Thyroid gland (tissue), 4 donors: Measurements from ENCODE around the gene ROCK1. TPM values are rescaled to one million over a fixed set of nuclear protein-coding genes. Genes with fewer than 3 reads are reported as not detected.

Source experiments
- DNase-seq, 2 donors: peaks; one replicate each; pipeline ENCODE4 v3.0.0-alpha.2; 2019
- H3K27ac ChIP-seq, 3 donors: fragments of 200-600 bp; sonication (generic); 1 replicate in 2 of 3; 2 replicates in 1 of 3; pipeline ENCODE4 v1.5.1; 2016 to 2019; ENCODE audit warnings: mild to moderate bottlenecking in 1 of 3, moderate library complexity in 1 of 3
- H3K27me3 ChIP-seq: fragments of 200-600 bp; sonication (generic); one replicate; pipeline ENCODE4 v1.5.1; 2019
- H3K36me3 ChIP-seq, 2 donors: fragments of 200-600 bp; sonication (generic); one replicate each; pipeline ENCODE4 v1.5.1; 2016 to 2019
- H3K4me1 ChIP-seq, 2 donors: fragments of 200-600 bp; sonication (generic); one replicate each; pipeline ENCODE4 v1.5.1; 2017 to 2019
- H3K4me3 ChIP-seq, 3 donors: fragments of 200-600 bp; sonication (generic); replicated peaks in 1 of 3; 1 replicate in 2 of 3; 2 replicates in 1 of 3; pipeline ENCODE4 v1.5.1; 2016; ENCODE audit warnings: mild to moderate bottlenecking in 1 of 3
- H3K9me3 ChIP-seq: fragments of 200-600 bp; sonication (generic); one replicate; pipeline ENCODE4 v1.5.1; 2017
- POLR2A ChIP-seq, 2 donors: fragments of 450-650 bp; IDR thresholded peaks; one replicate each; pipeline ENCODE4 v1.6.1; 2017; ENCODE audit warnings: antibody characterized with exemption in 2 of 2, mild to moderate bottlenecking in 2 of 2, moderate library complexity in 1 of 2
- WGBS, 2 donors: methylation state at CpG; one replicate each; pipeline ENCODE4 v1.1.5; 2017; 5-methylcytosine and 5-hydroxymethylcytosine counted together
- intact Hi-C: fragments of 100-400 bp; cut with DNase I; formaldehyde crosslinking; loops from one replicate; pipeline ENCODE4 v1.15.1; 2023
- total RNA-seq, 4 donors: library from RNA; depleted of rRNA; stranded (reverse); fragments of >200 nt; gene quantifications; one replicate each; pipeline ENCODE4 v1.2.3, GENCODE V29; 2016
- TF ChIP-seq, protein P1 (sequence below), 6 experiments: fragments of 200-600 bp in 3 of 6; fragments of 450-650 bp in 3 of 6; sonication (generic) in 3 of 6; IDR thresholded peaks; one replicate each; pipeline ENCODE4 v1.5.1; 2016 to 2019; ENCODE audit warnings: antibody characterized with exemption in 6 of 6, mild to moderate bottlenecking in 2 of 6, inconsistent platforms in 1 of 6, moderate library complexity in 1 of 6

ROCK1 gene
- total RNA-seq, 4 donors from 2014 or later, result 45.3 to 68.9 (median 57.8) TPM

DNA sequence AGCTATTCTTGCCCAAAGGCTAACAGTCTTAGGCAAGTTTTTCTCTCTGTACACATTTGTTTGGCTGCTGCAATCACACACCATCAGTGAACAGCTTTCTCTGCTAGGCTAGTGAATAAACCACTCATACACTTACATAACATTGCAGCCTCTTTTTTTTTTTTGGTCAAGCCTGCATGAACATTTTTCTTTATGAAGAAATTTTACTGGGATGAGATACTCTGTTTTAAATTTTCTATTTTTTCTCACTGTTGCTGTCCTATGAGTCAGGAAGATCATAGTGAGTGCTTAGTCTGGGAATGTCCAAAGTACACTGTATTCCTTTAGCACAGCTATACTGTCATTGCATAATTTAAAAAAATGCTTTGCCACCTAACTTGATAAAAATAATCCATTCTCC is 58.5 kb downstream of the ROCK1 start:
- Histone ChIP-seq H3K9me3 (no peaks in the 10 kb centered on the region), H3K27me3 (no peaks in the 10 kb centered on the region), H3K4me3 (no peak overlapping the region), H3K36me3 (no peaks in the 10 kb centered on the region), H3K4me1 (peaks cover 24% of the 10 kb centered on the region in 2 donors), H3K27ac (no peak overlapping the region)
- intact Hi-C loops, result no loop called here
- TF ChIP-seq, protein P1, sequence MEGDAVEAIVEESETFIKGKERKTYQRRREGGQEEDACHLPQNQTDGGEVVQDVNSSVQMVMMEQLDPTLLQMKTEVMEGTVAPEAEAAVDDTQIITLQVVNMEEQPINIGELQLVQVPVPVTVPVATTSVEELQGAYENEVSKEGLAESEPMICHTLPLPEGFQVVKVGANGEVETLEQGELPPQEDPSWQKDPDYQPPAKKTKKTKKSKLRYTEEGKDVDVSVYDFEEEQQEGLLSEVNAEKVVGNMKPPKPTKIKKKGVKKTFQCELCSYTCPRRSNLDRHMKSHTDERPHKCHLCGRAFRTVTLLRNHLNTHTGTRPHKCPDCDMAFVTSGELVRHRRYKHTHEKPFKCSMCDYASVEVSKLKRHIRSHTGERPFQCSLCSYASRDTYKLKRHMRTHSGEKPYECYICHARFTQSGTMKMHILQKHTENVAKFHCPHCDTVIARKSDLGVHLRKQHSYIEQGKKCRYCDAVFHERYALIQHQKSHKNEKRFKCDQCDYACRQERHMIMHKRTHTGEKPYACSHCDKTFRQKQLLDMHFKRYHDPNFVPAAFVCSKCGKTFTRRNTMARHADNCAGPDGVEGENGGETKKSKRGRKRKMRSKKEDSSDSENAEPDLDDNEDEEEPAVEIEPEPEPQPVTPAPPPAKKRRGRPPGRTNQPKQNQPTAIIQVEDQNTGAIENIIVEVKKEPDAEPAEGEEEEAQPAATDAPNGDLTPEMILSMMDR (IDR thresholded peaks at IDR 0.05), result no peak
- TF ChIP-seq POLR2A (IDR thresholded peaks at IDR 0.05), result no peak
- DNase-seq, result no peak

DNA sequence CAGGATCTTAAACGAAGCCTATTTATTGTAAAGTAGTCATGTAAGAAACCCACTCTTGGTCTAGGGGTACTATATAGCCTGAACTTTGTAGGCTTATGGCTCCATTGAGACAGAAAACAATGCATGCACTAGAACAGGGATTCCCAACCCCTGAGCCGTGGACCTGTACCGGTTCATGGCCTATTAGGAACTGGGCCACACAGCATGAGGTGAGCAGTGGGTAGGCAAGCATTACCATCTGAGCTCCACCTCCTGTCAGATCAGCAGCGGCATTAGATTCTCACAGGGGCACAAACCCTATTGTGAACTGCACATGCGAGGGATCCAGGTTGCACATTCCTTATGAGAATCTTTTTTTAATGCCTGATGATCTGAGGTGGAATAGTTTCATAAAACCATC is 59.2 kb downstream of the ROCK1 start:
- no peak overlapping the region for H3K4me3 ChIP-seq
- no peak overlapping the region for H3K27ac ChIP-seq
- no peaks in the 10 kb centered on the region for H3K36me3 ChIP-seq
- no peaks in the 10 kb centered on the region for H3K9me3 ChIP-seq
- 86 to 92% methylated on average over 5 of the region's 5 CpGs for WGBS, 2 donors
- H3K27me3 ChIP-seq, result no peaks in the 10 kb centered on the region
- no peak for DNase-seq
- intact Hi-C loops, result no loop called here
- TF ChIP-seq, protein P1 (IDR thresholded peaks at IDR 0.05), result no peak
- TF ChIP-seq POLR2A (IDR thresholded peaks at IDR 0.05), result no peak
- peaks cover 24% of the 10 kb centered on the region in 2 donors for H3K4me1 ChIP-seq

DNA sequence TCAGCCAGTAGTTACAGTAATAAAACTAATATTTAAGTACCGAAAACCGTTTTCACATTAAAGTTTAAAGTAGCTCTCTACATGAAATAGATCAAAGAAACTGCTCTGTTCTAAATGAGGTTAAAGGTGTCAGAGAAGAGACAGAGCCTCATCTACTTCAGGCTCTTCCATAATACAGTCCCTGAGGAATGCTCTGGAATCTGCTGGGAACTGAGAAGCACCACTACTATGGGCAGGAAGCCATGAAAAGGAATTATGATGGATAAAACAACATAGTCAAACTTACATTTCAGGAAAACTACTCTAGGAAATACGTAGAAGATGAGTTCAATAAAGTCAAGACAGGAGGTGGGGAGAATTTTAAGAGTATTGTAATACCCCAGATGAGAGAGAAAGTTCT is 60.0 kb downstream of the ROCK1 start:
- intact Hi-C loops, result no loop called here
- H3K4me3 ChIP-seq, result no peak overlapping the region
- H3K27ac ChIP-seq, result no peak overlapping the region
- H3K27me3 ChIP-seq, result no peaks in the 10 kb centered on the region
- H3K9me3 ChIP-seq, result no peaks in the 10 kb centered on the region
- no peak for TF ChIP-seq POLR2A (IDR thresholded peaks at IDR 0.05)
- TF ChIP-seq, protein P1 (IDR thresholded peaks at IDR 0.05), result no peak
- peaks cover 24% of the 10 kb centered on the region in 2 donors for H3K4me1 ChIP-seq
- no peaks in the 10 kb centered on the region for H3K36me3 ChIP-seq
- DNase-seq, result no peak
- 74 to 81% methylated on average over 3 of the region's 3 CpGs for WGBS, 2 donors

DNA sequence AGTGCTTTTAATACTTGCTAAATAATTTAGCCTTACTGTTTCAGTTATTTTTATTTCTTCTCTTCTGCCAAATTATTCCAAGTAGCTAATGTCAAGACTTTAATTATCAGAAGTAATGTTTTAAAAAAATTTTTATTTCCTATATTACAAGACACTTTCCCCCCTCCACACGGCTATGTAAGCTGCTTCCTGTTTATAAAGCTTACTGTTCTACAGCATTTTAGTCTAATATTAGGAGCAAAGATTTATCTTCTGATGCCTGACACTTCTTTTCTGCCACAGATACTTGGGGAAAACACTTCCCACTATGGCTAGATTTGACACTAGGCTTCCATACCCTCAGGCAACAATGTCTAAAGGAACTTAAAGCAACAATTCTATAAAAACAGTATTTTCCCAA is 62.3 kb downstream of the ROCK1 start:
- TF ChIP-seq, protein P1 (IDR thresholded peaks at IDR 0.05), result no peak
- no peak for TF ChIP-seq POLR2A (IDR thresholded peaks at IDR 0.05)
- peaks cover 0 to 5% of the 10 kb centered on the region in 2 donors for H3K36me3 ChIP-seq
- no peak overlapping the region for H3K4me3 ChIP-seq
- H3K4me1 ChIP-seq, result peaks cover 24% of the 10 kb centered on the region in 2 donors
- no peak overlapping the region for H3K27ac ChIP-seq
- intact Hi-C loops, result no loop called here
- WGBS, 2 donors, result 61 to 65% methylated on average over 1 of the region's 1 CpG
- no peaks in the 10 kb centered on the region for H3K9me3 ChIP-seq
- no peak for DNase-seq
- no peaks in the 10 kb centered on the region for H3K27me3 ChIP-seq

DNA sequence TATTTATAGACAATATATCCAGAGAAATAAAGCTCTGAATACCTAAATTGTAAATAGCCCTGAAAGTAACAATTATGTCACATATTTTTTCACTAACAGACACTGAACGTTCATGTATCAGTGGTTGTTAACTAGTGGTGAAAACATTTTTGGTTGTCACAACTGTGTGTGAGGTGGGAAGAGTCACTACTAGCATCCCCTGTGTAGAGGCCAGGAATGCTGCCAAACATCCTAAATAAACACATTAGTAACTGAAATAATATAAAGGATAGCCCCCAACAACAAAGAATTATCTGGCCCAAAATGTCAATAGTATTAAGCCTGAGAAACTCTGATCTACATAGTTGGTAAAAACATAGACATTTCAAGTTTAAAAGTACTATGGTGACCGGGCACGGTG is 64.5 kb downstream of the ROCK1 start:
- intact Hi-C loops, result no loop called here
- Histone ChIP-seq H3K36me3 (peaks cover 0 to 5% of the 10 kb centered on the region in 2 donors), H3K27me3 (no peaks in the 10 kb centered on the region), H3K4me1 (peaks cover 12 to 13% of the 10 kb centered on the region in 2 donors), H3K4me3 (no peak overlapping the region), H3K9me3 (no peaks in the 10 kb centered on the region), H3K27ac (no peak overlapping the region)
- no peak for DNase-seq
- 90 to 91% methylated on average over 3 of the region's 3 CpGs for WGBS, 2 donors
- no peak for TF ChIP-seq POLR2A (IDR thresholded peaks at IDR 0.05)
- TF ChIP-seq, protein P1 (IDR thresholded peaks at IDR 0.05), result no peak
